ENCODE results near the gene TMEM165.

The TMEM165 gene

GRCh38 chr4:55356991-55357461 lies 38.7 kb upstream of the TMEM165 start:
- peaks cover under 1% of the 10 kb centered on the region; the same call in 1 of the 2 replicates for H3K9me3 ChIP-seq (ENCODE audit: low read length)
- TF ChIP-seq EZH2 (IDR thresholded peaks at IDR 0.05; ENCODE audit: borderline replicate concordance, low read length) (no peak), CTCF (IDR thresholded peaks at IDR 0.05; ENCODE audit: low read length) (no peak)
- H3K9ac ChIP-seq (ENCODE audit: low read length), result no peak overlapping the region
- no peak overlapping the region for H3K27ac ChIP-seq (ENCODE audit: low read depth, low read length, poor library complexity, severe bottlenecking)
- H3K4me3 ChIP-seq (ENCODE audit: low read depth, low read length, poor library complexity, severe bottlenecking), result no peak overlapping the region
- H3K27me3 ChIP-seq (ENCODE audit: insufficient read depth, low read length), result no peaks in the 10 kb centered on the region
- peaks cover 17% of the 10 kb centered on the region for H3K36me3 ChIP-seq (ENCODE audit: insufficient read depth, low read length)
- no peaks in the 10 kb centered on the region for H3K9me2 ChIP-seq (ENCODE audit: low read depth, low read length)
- H3K4me2 ChIP-seq (ENCODE audit: low read length), result no peak overlapping the region
- H3K4me1 ChIP-seq (ENCODE audit: insufficient read depth, low read length, severe bottlenecking), result peaks cover 10% of the 10 kb centered on the region
- H3K79me2 ChIP-seq (ENCODE audit: insufficient read depth, low read length), result no peaks in the 10 kb centered on the region
- no peak overlapping the region for H2AFZ ChIP-seq (ENCODE audit: low read length)
- H3F3A ChIP-seq (ENCODE audit: insufficient read depth, low read length), result no peaks in the 10 kb centered on the region
- no peaks in the 10 kb centered on the region for H4K20me1 ChIP-seq (ENCODE audit: insufficient read depth, low read length)

GRCh38 chr4:55358246-55358645 lies 37.5 kb upstream of the TMEM165 start:
- H3K4me2 ChIP-seq (ENCODE audit: low read length), result no peak overlapping the region

GRCh38 chr4:55358668-55359067 lies 37.1 kb upstream of the TMEM165 start:
- H3K4me3 ChIP-seq (ENCODE audit: low read depth, low read length, poor library complexity, severe bottlenecking), result no peak overlapping the region
- no peak overlapping the region for H3K4me2 ChIP-seq (ENCODE audit: low read length)
- H3F3A ChIP-seq (ENCODE audit: insufficient read depth, low read length), result no peaks in the 10 kb centered on the region
- TF ChIP-seq EZH2 (IDR thresholded peaks at IDR 0.05; ENCODE audit: borderline replicate concordance, low read length) (no peak), CTCF (IDR thresholded peaks at IDR 0.05; ENCODE audit: low read length) (no peak)
- no peaks in the 10 kb centered on the region for H3K9me3 ChIP-seq (ENCODE audit: low read length)
- no peaks in the 10 kb centered on the region for H3K27me3 ChIP-seq (ENCODE audit: insufficient read depth, low read length)
- no peaks in the 10 kb centered on the region for H4K20me1 ChIP-seq (ENCODE audit: insufficient read depth, low read length)
- H3K79me2 ChIP-seq (ENCODE audit: insufficient read depth, low read length), result no peaks in the 10 kb centered on the region
- H2AFZ ChIP-seq (ENCODE audit: low read length), result no peak overlapping the region
- H3K9ac ChIP-seq (ENCODE audit: low read length), result no peak overlapping the region
- H3K4me1 ChIP-seq (ENCODE audit: insufficient read depth, low read length, severe bottlenecking), result peaks cover 10% of the 10 kb centered on the region
- H3K36me3 ChIP-seq (ENCODE audit: insufficient read depth, low read length), result 0 out of 2 replicates have a peak, but pooled peaks cover 4% of the 10 kb centered on the region
- H3K9me2 ChIP-seq (ENCODE audit: low read depth, low read length), result no peaks in the 10 kb centered on the region
- H3K27ac ChIP-seq (ENCODE audit: low read depth, low read length, poor library complexity, severe bottlenecking), result no peak overlapping the region

More at GRCh38 chr4:55358246-55358645, 37.5 kb upstream of the TMEM165 start:
- Histone ChIP-seq H3K9ac (ENCODE audit: low read length) (no peak overlapping the region), H3K4me3 (ENCODE audit: low read depth, low read length, poor library complexity, severe bottlenecking) (no peak overlapping the region), H2AFZ (ENCODE audit: low read length) (no peak overlapping the region), H3K9me2 (ENCODE audit: low read depth, low read length) (no peaks in the 10 kb centered on the region), H3K27me3 (ENCODE audit: insufficient read depth, low read length) (no peaks in the 10 kb centered on the region), H3K9me3 (ENCODE audit: low read length) (no peaks in the 10 kb centered on the region), H3F3A (ENCODE audit: insufficient read depth, low read length) (no peaks in the 10 kb centered on the region), H3K4me1 (ENCODE audit: insufficient read depth, low read length, severe bottlenecking) (peaks cover 10% of the 10 kb centered on the region), H3K27ac (ENCODE audit: low read depth, low read length, poor library complexity, severe bottlenecking) (no peak overlapping the region), H3K36me3 (ENCODE audit: insufficient read depth, low read length) (peaks cover 5% of the 10 kb centered on the region; the same call in 1 of the 2 replicates), H3K79me2 (ENCODE audit: insufficient read depth, low read length) (no peaks in the 10 kb centered on the region), H4K20me1 (ENCODE audit: insufficient read depth, low read length) (no peaks in the 10 kb centered on the region)
- no peak for TF ChIP-seq CTCF (IDR thresholded peaks at IDR 0.05; ENCODE audit: low read length)
